SK-N-MC (cell line): Measurements from ENCODE around the gene PAAF1.
"Not testable (repeated sequence)": the region's sequence is repeated elsewhere in the genome, so short reads cannot be mapped to it uniquely, and the experiment has no call there.

Experiments
- DNase-seq: peaks from one replicate; pipeline ENCODE4 v3.0.0-alpha.2; 2011; ENCODE audit warnings: low read depth, low spot score
- H3K27ac ChIP-seq: fragments of 200-600 bp; sonication (generic); 2 replicates; pipeline ENCODE4 v1.5.1; 2016; ENCODE audit warnings: mixed run types
- H3K36me3 ChIP-seq: fragments of 200-600 bp; sonication (generic); 2 replicates; pipeline ENCODE4 v1.6.1; 2017; ENCODE audit warnings: antibody characterized with exemption, low read length, mixed read lengths; ENCODE audit not compliant: insufficient read depth
- H3K4me3 ChIP-seq: fragments of 200-600 bp; sonication (generic); 2 replicates; pipeline ENCODE4 v1.5.1; 2016
- H3K9ac ChIP-seq: fragments of 200-600 bp; sonication (generic); 2 replicates; pipeline ENCODE4 v1.8.0; 2017; ENCODE audit warnings: mixed run types, mixed read lengths; ENCODE audit not compliant: insufficient read length
- H3K9me3 ChIP-seq: fragments of 200-600 bp; sonication (generic); 2 replicates; pipeline ENCODE4 v1.6.1; 2017; ENCODE audit warnings: low read depth, mild to moderate bottlenecking, antibody characterized with exemption, low read length, moderate library complexity, mixed read lengths
- EZH2 ChIP-seq: fragments of 200-600 bp; sonication (generic); IDR thresholded peaks from one replicate; pipeline ENCODE4 v1.6.1; 2017; ENCODE audit warnings: antibody characterized with exemption
- FOXP2 ChIP-seq: optimal IDR thresholded peaks from 2 replicates; pipeline ENCODE3; 2011; ENCODE audit warnings: mild to moderate bottlenecking, moderate library complexity; ENCODE audit not compliant: insufficient read depth; ENCODE audit errors: extremely low read length, control extremely low read depth
- POLR2AphosphoS5 ChIP-seq: IDR thresholded peaks from 2 replicates; pipeline ENCODE4 v1.6.1; 2012; ENCODE audit warnings: mild to moderate bottlenecking, low read depth, low read length, borderline replicate concordance

PAAF1 gene

GRCh38 chr11:73875380-73875779 is 1.4 kb upstream of the PAAF1 start:
- Histone ChIP-seq H3K4me3 (peak overlapping the region; percentile 88), H3K9me3 (no peaks in the 10 kb centered on the region), H3K27ac (peak overlapping the region; percentile 99), H3K9ac (peak overlapping the region; percentile 94), H3K36me3 (peaks cover 48% of the 10 kb centered on the region)
- no peak for DNase-seq
- TF ChIP-seq POLR2AphosphoS5 (peak; percentile 16; the same call in 1 of the 2 replicates), FOXP2 (no peak)

- H3K36me3 ChIP-seq, result peaks cover 48% of the 10 kb centered on the region
Observed at GRCh38 chr11:73875840-73876239, 959 bp upstream of the PAAF1 start.

GRCh38 chr11:73878771-73879170 is 2.0 kb downstream of the PAAF1 start:
- no peak overlapping the region for H3K9ac ChIP-seq
- DNase-seq, result no peak
- H3K9me3 ChIP-seq, result no peaks in the 10 kb centered on the region
- H3K27ac ChIP-seq, result no peak overlapping the region
- H3K36me3 ChIP-seq, result peaks cover 26% of the 10 kb centered on the region
- no peak for TF ChIP-seq EZH2
- TF ChIP-seq POLR2AphosphoS5, result peak; percentile 21; the same call in 1 of the 2 replicates
- TF ChIP-seq FOXP2, result no peak
- H3K4me3 ChIP-seq, result no peak overlapping the region

More at GRCh38 chr11:73875840-73876239, 959 bp upstream of the PAAF1 start:
- TF ChIP-seq FOXP2 (no peak), POLR2AphosphoS5 (no peak), EZH2 (no peak)
- DNase-seq, result no peak
- peak overlapping the region; percentile 88 for H3K4me3 ChIP-seq
- peak overlapping the region; percentile 94 for H3K9ac ChIP-seq
- H3K9me3 ChIP-seq, result no peaks in the 10 kb centered on the region
- H3K27ac ChIP-seq, result peak overlapping the region; percentile 99

- H3K9ac ChIP-seq, DNase-seq, H3K9me3 ChIP-seq, H3K27ac ChIP-seq, H3K4me3 ChIP-seq: not testable (repeated sequence)
- H3K36me3 ChIP-seq, result peaks cover 10% of the 10 kb centered on the region
Observed at GRCh38 chr11:73880449-73880848, 3.6 kb downstream of the PAAF1 start.

GRCh38 chr11:73883856-73884255 is 7.1 kb downstream of the PAAF1 start:
- H3K9ac ChIP-seq, result no peak overlapping the region
- peaks cover 20% of the 10 kb centered on the region for H3K36me3 ChIP-seq
- H3K27ac ChIP-seq, result no peak overlapping the region
- H3K4me3 ChIP-seq, result no peak overlapping the region
- H3K9me3 ChIP-seq, result no peaks in the 10 kb centered on the region
- no peak for TF ChIP-seq FOXP2
- no peak for TF ChIP-seq EZH2
- TF ChIP-seq POLR2AphosphoS5, result no peak
- no peak for DNase-seq

GRCh38 chr11:73888244-73888643 is 11.4 kb downstream of the PAAF1 start:
- H3K36me3 ChIP-seq, result peaks cover 28% of the 10 kb centered on the region
- no peak for TF ChIP-seq EZH2
- TF ChIP-seq POLR2AphosphoS5, result no peak
- no peak for TF ChIP-seq FOXP2
- DNase-seq, result no peak
- no peak overlapping the region for H3K27ac ChIP-seq
- H3K4me3 ChIP-seq, result no peak overlapping the region
- no peaks in the 10 kb centered on the region for H3K9me3 ChIP-seq
- H3K9ac ChIP-seq, result no peak overlapping the region

GRCh38 chr11:73889019-73889418 is 12.2 kb downstream of the PAAF1 start:
- H3K9ac ChIP-seq, result no peak overlapping the region
- no peaks in the 10 kb centered on the region for H3K9me3 ChIP-seq
- TF ChIP-seq EZH2, result no peak
- no peak for TF ChIP-seq FOXP2
- no peak for TF ChIP-seq POLR2AphosphoS5
- H3K27ac ChIP-seq, result no peak overlapping the region
- peaks cover 25% of the 10 kb centered on the region for H3K36me3 ChIP-seq
- no peak for DNase-seq
- no peak overlapping the region for H3K4me3 ChIP-seq

GRCh38 chr11:73889536-73889935 is 12.7 kb downstream of the PAAF1 start:
- H3K27ac ChIP-seq, result no peak overlapping the region
- H3K4me3 ChIP-seq, result no peak overlapping the region
- TF ChIP-seq FOXP2, result no peak
- TF ChIP-seq POLR2AphosphoS5, result no peak
- TF ChIP-seq EZH2, result no peak
- no peaks in the 10 kb centered on the region for H3K9me3 ChIP-seq
- no peak for DNase-seq
- H3K36me3 ChIP-seq, result peaks cover 25% of the 10 kb centered on the region
- no peak overlapping the region for H3K9ac ChIP-seq

GRCh38 chr11:73893041-73893440 is 16.2 kb downstream of the PAAF1 start:
- DNase-seq, result no peak
- no peak for TF ChIP-seq EZH2
- TF ChIP-seq FOXP2, result no peak
- TF ChIP-seq POLR2AphosphoS5, result no peak
- no peak overlapping the region for H3K4me3 ChIP-seq

More at GRCh38 chr11:73893041-73893440, 16.2 kb downstream of the PAAF1 start:
- H3K27ac ChIP-seq, result no peak overlapping the region
- H3K9ac ChIP-seq, result no peak overlapping the region
- H3K9me3 ChIP-seq, result no peaks in the 10 kb centered on the region
- peaks cover 16% of the 10 kb centered on the region for H3K36me3 ChIP-seq
